ENCODE measurements around the gene ACSF3. TPM values are rescaled to one million over a fixed set of nuclear protein-coding genes. Genes with fewer than 3 reads are reported as not detected.
"Not testable (repeated sequence)": the region's sequence is repeated elsewhere in the genome, so short reads cannot be mapped to it uniquely, and the experiment has no call there.

The ACSF3 gene
- total RNA-seq, 2 experiments from 2014 or later, result 44.4 to 45.3 TPM

- H3K4me1 Mint-ChIP-seq, result no peaks in the 10 kb centered on the region
- POLR2A ChIA-PET, result no interaction called here
Observed at GRCh38 chr16:89179148-89179484, 85.5 kb downstream of the ACSF3 start.

DNA sequence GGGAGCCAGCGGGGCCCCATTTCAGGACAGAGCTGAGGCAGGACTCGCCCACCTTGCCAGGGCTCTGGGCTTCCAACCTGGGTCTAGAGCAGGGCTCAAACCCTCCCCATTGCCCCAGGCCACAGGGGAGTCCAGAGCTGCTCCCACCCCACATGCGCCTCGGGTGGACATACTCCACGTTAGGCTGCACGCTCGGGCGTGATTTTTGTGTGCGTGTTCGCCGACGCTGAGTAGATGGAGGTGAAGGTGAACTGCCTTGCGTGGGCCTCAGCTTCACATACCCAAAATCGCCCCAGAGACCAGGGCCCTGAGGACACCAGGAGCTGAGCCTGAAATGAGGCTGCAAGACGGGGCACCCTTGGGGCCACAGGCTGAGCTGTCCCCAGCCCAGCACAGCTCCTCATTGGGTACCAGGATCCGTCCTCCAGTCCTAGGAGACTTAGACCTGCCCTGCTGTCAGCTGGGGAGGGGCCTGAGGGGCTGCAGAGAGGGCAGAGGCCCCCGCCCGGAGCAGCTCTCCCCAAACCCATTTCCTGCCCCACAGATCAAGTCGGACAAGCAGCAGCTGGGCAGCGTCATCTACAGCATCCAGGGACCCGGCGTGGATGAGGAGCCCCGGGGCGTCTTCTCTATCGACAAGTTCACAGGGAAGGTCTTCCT lies 86.1 kb downstream of the ACSF3 start:
- Mint-ChIP-seq H3K36me3 (ENCODE audit: low read depth) (no peaks in the 10 kb centered on the region), H3K4me1 (no peaks in the 10 kb centered on the region), H3K27ac (no peak overlapping the region), H3K9me3 (no peaks in the 10 kb centered on the region), H3K4me3 (no peak overlapping the region), H3K27me3 (no peaks in the 10 kb centered on the region)
- ChIA-PET POLR2A (no interaction called here), CTCF (no interaction called here)
- no peak for DNase-seq

More at GRCh38 chr16:89179148-89179484, 85.5 kb downstream of the ACSF3 start:
- H3K27ac Mint-ChIP-seq, result no peak overlapping the region
- H3K9me3 Mint-ChIP-seq, result no peaks in the 10 kb centered on the region
- CTCF ChIA-PET, result no interaction called here
- no peaks in the 10 kb centered on the region for H3K36me3 Mint-ChIP-seq (ENCODE audit: low read depth)
- DNase-seq, result no peak
- H3K27me3 Mint-ChIP-seq, result no peaks in the 10 kb centered on the region
- no peak overlapping the region for H3K4me3 Mint-ChIP-seq

GRCh38 chr16:89183463-89183862 lies 89.8 kb downstream of the ACSF3 start:
- Mint-ChIP-seq H3K4me3 (no peak overlapping the region), H3K9me3 (no peaks in the 10 kb centered on the region), H3K4me1 (no peaks in the 10 kb centered on the region), H3K36me3 (ENCODE audit: low read depth) (no peaks in the 10 kb centered on the region), H3K27ac (no peak overlapping the region), H3K27me3 (no peaks in the 10 kb centered on the region)
- POLR2A ChIA-PET, result interaction anchor here (2.0 kb wide), 1 partner anchor 371 kb away, joined by 4 read pairs; the partner anchor contains the start of gene APRT
- CTCF ChIA-PET, result no interaction called here
- no peak for DNase-seq

- H3K9me3 Mint-ChIP-seq, result no peaks in the 10 kb centered on the region
- no peak overlapping the region for H3K4me3 Mint-ChIP-seq
- no peaks in the 10 kb centered on the region for H3K4me1 Mint-ChIP-seq
- no peaks in the 10 kb centered on the region for H3K27me3 Mint-ChIP-seq
- CTCF ChIA-PET, result no interaction called here
- POLR2A ChIA-PET, result interaction anchor here (2.0 kb wide), 1 partner anchor 372 kb away, joined by 4 read pairs; the partner anchor contains the start of gene APRT
- no peak for DNase-seq
- H3K36me3 Mint-ChIP-seq (ENCODE audit: low read depth), result no peaks in the 10 kb centered on the region
- H3K27ac Mint-ChIP-seq, result no peak overlapping the region
Observed at GRCh38 chr16:89183975-89184676, 90.5 kb downstream of the ACSF3 start.

- no peak overlapping the region for H3K4me3 Mint-ChIP-seq
- no peaks in the 10 kb centered on the region for H3K27me3 Mint-ChIP-seq
- no peak for DNase-seq
- no peaks in the 10 kb centered on the region for H3K4me1 Mint-ChIP-seq
- H3K36me3 Mint-ChIP-seq (ENCODE audit: low read depth), result no peaks in the 10 kb centered on the region
- ChIA-PET CTCF (no interaction called here), POLR2A (interaction anchor here (1.0 to 2.0 kb wide), 2 partner anchors 11 to 372 kb away, joined by 4 to 5 read pairs; partner anchors contain the start of gene APRT)
- H3K27ac Mint-ChIP-seq, result no peak overlapping the region
- H3K9me3 Mint-ChIP-seq, result no peaks in the 10 kb centered on the region
Observed at GRCh38 chr16:89184677-89184932, 91.0 kb downstream of the ACSF3 start.

DNA sequence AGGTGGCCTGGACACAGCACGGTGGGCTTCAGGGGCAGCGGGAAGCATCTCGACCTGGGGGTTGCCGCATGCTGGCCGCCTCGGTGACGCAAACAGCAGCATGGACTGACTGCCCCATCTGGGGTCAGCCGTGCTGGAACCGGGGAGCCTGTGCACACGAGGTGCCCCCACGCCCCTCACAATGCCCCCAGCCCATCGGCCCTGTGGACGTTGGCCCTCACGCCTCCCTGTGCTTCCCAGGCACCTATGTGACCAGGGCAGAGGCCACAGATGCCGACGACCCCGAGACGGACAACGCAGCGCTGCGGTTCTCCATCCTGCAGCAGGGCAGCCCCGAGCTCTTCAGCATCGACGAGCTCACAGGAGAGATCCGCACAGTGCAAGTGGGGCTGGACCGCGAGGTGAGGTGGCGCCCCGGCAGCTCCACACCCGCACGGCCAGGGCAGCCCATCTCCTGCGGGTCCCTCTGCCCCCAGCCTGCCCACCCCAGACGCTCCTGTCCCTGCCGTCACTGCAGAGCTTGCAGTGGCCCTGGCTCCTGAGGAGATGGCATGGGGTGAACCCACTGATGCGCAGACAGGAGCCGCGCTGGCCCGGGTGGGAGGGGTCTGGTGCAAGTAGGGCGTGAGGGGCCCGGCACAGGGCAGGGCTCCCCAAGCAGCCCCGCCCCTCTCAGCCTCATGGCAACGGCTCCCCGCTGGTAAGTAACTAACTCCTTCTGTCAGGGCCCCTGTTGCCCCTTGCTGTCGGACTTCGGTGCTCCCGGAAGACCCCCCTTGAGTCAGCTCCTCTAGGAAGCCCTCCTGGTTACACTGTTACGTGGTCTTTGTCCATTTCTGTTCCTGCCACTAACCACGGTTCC lies 91.5 kb downstream of the ACSF3 start:
- peak; percentile 46 for DNase-seq
- POLR2A ChIA-PET, result interaction anchor here (0.8 to 2.0 kb wide), 3 partner anchors 11 to 373 kb away, joined by 4 to 5 read pairs (median 4); partner anchors contain the start of genes APRT and ZNF778

GRCh38 chr16:89185887-89186592 lies 92.4 kb downstream of the ACSF3 start:
- POLR2A ChIA-PET, result interaction anchor here (0.8 kb wide), 1 partner anchor 32 kb away, joined by 4 read pairs; the partner anchor contains the start of gene ZNF778
- H3K9me3 Mint-ChIP-seq; H3K4me1 Mint-ChIP-seq; DNase-seq; H3K4me3 Mint-ChIP-seq; H3K27ac Mint-ChIP-seq; CTCF ChIA-PET; H3K36me3 Mint-ChIP-seq (ENCODE audit: low read depth); H3K27me3 Mint-ChIP-seq: not testable (repeated sequence)

More for the DNA sequence above, 91.5 kb downstream of the ACSF3 start:
- H3K36me3 Mint-ChIP-seq (ENCODE audit: low read depth), result no peaks in the 10 kb centered on the region
- CTCF ChIA-PET, result no interaction called here
- H3K4me3 Mint-ChIP-seq, result no peak overlapping the region
- no peaks in the 10 kb centered on the region for H3K4me1 Mint-ChIP-seq
- H3K27ac Mint-ChIP-seq, result no peak overlapping the region
- H3K9me3 Mint-ChIP-seq, result no peaks in the 10 kb centered on the region
- H3K27me3 Mint-ChIP-seq, result no peaks in the 10 kb centered on the region

DNA sequence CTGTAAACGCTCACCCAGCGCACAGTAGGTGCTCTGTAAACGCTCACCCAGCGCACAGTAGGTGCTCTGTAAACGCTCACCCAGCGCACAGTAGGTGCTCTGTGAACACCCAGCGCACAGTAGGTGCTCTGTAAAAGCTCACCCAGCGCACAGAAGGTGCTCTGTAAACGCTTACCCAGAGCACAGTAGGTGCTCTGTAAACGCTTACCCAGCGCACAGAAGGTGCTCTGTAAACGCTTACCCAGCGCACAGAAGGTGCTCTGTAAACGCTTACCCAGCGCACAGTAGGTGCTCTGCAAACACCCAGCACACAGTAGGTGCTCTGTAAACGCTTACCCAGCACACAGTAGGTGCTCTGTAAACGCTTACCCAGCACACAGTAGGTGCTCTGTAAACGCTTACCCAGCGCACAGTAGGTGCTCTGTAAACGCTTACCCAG lies 93.0 kb downstream of the ACSF3 start:
- POLR2A ChIA-PET; H3K27me3 Mint-ChIP-seq; H3K4me1 Mint-ChIP-seq; DNase-seq; H3K9me3 Mint-ChIP-seq; H3K27ac Mint-ChIP-seq; CTCF ChIA-PET; H3K36me3 Mint-ChIP-seq (ENCODE audit: low read depth); H3K4me3 Mint-ChIP-seq: not testable (repeated sequence)

DNA sequence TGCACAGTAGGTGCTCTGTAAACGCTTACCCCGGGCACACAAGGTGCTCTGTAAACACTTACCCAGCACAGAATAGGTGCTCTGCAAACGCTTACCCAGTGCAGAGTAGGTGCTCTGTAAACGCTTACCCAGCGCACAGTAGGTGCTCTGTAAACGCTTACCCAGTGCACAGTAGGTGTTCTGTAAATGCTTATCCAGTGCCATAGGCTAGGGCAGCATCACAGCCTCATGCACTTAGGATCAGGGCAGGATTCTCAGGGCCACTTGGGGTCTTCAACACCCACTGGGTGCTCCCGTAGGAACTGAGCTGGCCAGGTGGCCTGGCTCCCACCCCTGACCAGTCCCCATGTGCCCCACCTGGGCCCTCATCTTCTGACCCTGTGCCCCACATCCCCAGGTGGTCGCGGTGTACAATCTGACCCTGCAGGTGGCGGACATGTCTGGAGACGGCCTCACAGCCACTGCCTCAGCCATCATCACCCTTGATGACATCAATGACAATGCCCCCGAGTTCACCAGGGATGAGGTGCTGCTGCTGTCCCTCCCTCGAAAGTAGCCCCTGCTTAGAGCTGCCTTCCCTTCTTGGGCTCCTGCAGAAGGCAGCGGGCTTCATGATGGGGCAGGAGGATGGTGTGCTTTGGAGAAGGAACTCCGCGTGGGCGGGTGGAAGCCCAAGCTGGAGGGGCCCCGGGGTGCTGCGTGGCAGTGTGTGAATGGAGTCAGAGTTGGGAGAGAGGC lies 93.5 kb downstream of the ACSF3 start:
- POLR2A ChIA-PET, result no interaction called here
- CTCF ChIA-PET, result no interaction called here
- peak; percentile 44 for DNase-seq
- H3K4me3 Mint-ChIP-seq, result no peak overlapping the region
- H3K36me3 Mint-ChIP-seq (ENCODE audit: low read depth), result no peaks in the 10 kb centered on the region
- no peaks in the 10 kb centered on the region for H3K9me3 Mint-ChIP-seq
- H3K4me1 Mint-ChIP-seq, result no peaks in the 10 kb centered on the region
- H3K27me3 Mint-ChIP-seq, result peaks cover 3% of the 10 kb centered on the region
- no peak overlapping the region for H3K27ac Mint-ChIP-seq

DNA sequence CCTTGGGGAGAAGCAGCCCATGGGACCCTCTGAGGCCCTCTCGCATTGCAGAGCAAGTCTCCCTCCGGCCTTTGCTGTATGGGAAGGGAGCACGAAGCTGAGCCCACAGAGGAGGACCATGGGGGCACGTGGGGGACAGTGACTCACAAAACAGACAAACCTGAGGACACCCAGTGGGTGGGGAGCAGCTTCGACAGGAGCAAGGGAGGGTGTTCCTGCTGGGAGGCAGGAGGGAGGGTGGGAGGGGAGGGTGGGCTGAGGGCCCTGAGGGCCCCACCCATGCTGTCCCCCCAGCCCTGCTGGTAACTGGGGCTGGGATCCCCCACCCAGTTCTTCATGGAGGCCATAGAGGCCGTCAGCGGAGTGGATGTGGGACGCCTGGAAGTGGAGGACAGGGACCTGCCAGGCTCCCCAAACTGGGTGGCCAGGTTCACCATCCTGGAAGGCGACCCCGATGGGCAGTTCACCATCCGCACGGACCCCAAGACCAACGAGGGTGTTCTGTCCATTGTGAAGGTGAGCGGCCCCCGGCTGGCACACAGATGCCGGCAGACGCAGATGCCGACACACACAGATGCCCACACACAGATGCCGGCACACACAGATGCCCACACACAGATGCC lies 94.2 kb downstream of the ACSF3 start:
- H3K36me3 Mint-ChIP-seq (ENCODE audit: low read depth), result no peaks in the 10 kb centered on the region
- H3K4me3 Mint-ChIP-seq, result no peak overlapping the region
- CTCF ChIA-PET, result no interaction called here
- peaks cover 3% of the 10 kb centered on the region for H3K27me3 Mint-ChIP-seq
- POLR2A ChIA-PET, result no interaction called here
- H3K27ac Mint-ChIP-seq, result no peak overlapping the region
- DNase-seq, result no peak
- H3K4me1 Mint-ChIP-seq, result no peaks in the 10 kb centered on the region
- H3K9me3 Mint-ChIP-seq, result no peaks in the 10 kb centered on the region

DNA sequence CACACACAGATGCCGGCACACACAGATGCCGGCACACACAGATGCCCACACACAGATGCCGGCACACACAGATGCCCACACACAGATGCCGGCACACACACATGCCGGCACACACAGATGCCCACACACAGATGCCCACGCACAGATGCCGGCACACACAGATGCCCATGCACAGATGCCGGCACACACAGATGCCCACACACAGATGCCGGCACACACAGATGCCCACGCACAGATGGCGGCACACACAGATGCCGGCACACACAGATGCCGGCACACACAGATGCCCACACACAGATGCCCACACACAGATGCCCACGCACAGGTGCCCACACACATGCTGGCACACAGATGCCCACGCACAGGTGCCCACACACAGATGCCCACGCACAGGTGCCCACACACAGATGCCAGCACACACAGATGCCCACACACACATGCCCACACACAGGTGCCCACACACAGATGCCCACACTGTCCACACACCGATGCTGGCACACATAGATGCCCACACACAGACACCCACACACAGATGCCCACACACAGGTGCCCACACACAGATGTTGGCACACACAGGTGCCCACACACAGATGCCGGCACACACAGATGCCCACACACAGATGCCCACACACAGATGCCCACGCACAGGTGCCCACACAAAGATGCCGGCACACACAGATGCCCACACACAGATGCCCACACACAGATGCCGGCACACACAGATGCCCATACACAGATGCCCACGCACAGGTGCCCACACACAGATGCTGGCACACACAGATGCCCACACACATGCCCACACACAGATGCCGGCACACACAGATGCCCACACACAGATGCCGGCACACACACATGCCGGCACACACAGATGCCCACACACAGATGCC lies 95.1 kb downstream of the ACSF3 start:
- H3K9me3 Mint-ChIP-seq; H3K27ac Mint-ChIP-seq; DNase-seq; H3K4me3 Mint-ChIP-seq; CTCF ChIA-PET; POLR2A ChIA-PET; H3K27me3 Mint-ChIP-seq; H3K4me1 Mint-ChIP-seq; H3K36me3 Mint-ChIP-seq (ENCODE audit: low read depth): not testable (repeated sequence)
